HUES48 (cell line): Measurements from ENCODE around the gene NUMBL.
"Not testable (repeated sequence)": the region's sequence is repeated elsewhere in the genome, so short reads cannot be mapped to it uniquely, and the experiment has no call there.

ENCODE experiments used
- H3K27ac ChIP-seq: one replicate; pipeline ENCODE4 v1.7.0; 2013; ENCODE audit warnings: low read depth, low read length, inconsistent platforms
- H3K27me3 ChIP-seq: 2 replicates; pipeline ENCODE4 v1.6.1; 2013; ENCODE audit warnings: mild to moderate bottlenecking, low read length; ENCODE audit not compliant: control insufficient read depth, insufficient read depth
- H3K36me3 ChIP-seq: 2 replicates; pipeline ENCODE4 v1.6.1; 2013; ENCODE audit warnings: low read length; ENCODE audit not compliant: control insufficient read depth, insufficient read depth
- H3K4me1 ChIP-seq: 2 replicates; pipeline ENCODE4 v1.6.1; 2013; ENCODE audit warnings: mild to moderate bottlenecking, low read length; ENCODE audit not compliant: control insufficient read depth, insufficient read depth
- H3K4me3 ChIP-seq: 2 replicates; pipeline ENCODE4 v1.5.1; 2013; ENCODE audit warnings: mild to moderate bottlenecking, low read depth, low read length
- H3K9ac ChIP-seq: 2 replicates; pipeline ENCODE4 v1.6.1; 2013; ENCODE audit warnings: mild to moderate bottlenecking, low read depth, low read length, moderate library complexity
- H3K9me3 ChIP-seq: 2 replicates; pipeline ENCODE4 v1.6.1; 2013; ENCODE audit warnings: low read length; ENCODE audit not compliant: control insufficient read depth, insufficient read depth

The NUMBL gene

DNA sequence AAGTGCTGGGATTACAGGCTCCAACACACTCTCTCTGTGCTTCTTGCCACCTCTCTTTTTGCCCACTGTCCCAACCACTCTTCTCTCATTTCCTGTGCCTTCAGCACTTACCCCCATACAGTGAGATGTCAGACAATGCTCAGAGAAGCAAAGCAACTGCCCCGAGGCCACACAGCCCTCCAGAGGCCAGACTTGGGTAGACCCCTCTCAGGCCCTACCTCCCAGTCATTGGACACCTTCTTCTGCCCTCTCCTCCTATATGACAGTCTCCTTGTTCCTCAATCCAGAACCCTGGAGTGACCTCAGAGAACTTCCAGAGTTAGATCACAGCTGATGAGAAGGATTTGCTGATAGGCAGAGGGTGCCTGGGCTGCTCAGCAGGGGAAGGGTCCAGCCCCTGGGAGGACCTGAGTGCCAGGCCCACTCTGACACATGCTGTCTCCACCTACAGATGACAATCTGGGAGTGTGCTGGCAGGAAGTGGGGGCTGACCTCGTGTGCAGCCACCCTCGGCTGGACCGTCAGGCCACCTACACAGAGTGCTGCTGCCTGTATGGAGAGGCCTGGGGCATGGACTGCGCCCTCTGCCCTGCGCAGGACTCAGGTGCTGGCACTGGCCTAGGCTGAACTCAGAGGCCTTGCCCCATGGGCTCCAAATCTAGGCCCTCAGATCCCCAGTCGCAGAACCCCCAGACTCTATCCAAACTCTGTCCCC is 64.9 kb downstream of the NUMBL start:
- Histone ChIP-seq H3K4me1 (peaks cover 4% of the 10 kb centered on the region; the same call in 1 of the 2 replicates), H3K27me3 (no peaks in the 10 kb centered on the region), H3K4me3 (no peak overlapping the region), H3K9me3 (no peaks in the 10 kb centered on the region), H3K27ac (no peak overlapping the region), H3K36me3 (peaks cover 35% of the 10 kb centered on the region), H3K9ac (no peak overlapping the region)

GRCh38 chr19:40624369-40625153 is 65.9 kb downstream of the NUMBL start:
- not testable (repeated sequence) for H3K9ac ChIP-seq, H3K27me3 ChIP-seq, H3K9me3 ChIP-seq, H3K27ac ChIP-seq, H3K4me1 ChIP-seq, H3K4me3 ChIP-seq
- peaks cover 34% of the 10 kb centered on the region for H3K36me3 ChIP-seq

- H3K4me3 ChIP-seq, result peak overlapping the region; percentile 50
- peak overlapping the region; percentile 82 for H3K27ac ChIP-seq
- peaks cover 4% of the 10 kb centered on the region; the same call in 1 of the 2 replicates for H3K4me1 ChIP-seq
- no peaks in the 10 kb centered on the region for H3K27me3 ChIP-seq
- peaks cover 39% of the 10 kb centered on the region for H3K36me3 ChIP-seq
- H3K9ac ChIP-seq, result no peak overlapping the region
- H3K9me3 ChIP-seq, result no peaks in the 10 kb centered on the region
These were observed 66.8 kb downstream of the NUMBL start for GRCh38 chr19:40623403-40624251.

DNA sequence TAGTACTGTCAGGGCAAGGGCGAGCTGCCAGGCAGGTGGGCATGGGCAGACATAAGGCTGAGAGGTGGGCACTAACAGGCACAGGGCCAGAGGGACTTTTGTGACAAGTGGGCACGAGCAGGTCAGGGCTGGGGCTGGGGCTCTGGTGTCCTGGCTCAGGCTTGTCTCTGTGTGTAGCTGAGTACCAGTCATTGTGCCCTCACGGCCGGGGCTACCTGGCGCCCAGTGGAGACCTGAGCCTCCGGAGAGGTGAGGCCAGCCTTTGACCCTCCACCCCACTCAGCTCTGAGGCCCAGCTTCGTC is 67.7 kb downstream of the NUMBL start:
- Histone ChIP-seq H3K9ac (no peak overlapping the region), H3K36me3 (peaks cover 39% of the 10 kb centered on the region)

GRCh38 chr19:40621966-40622772 is 68.3 kb downstream of the NUMBL start:
- H3K9me3 ChIP-seq, result no peaks in the 10 kb centered on the region
- no peak overlapping the region for H3K27ac ChIP-seq
- H3K36me3 ChIP-seq, result peaks cover 39% of the 10 kb centered on the region
- no peak overlapping the region for H3K4me3 ChIP-seq
- H3K4me1 ChIP-seq, result peaks cover 4% of the 10 kb centered on the region; the same call in 1 of the 2 replicates
- H3K9ac ChIP-seq, result no peak overlapping the region
- no peaks in the 10 kb centered on the region for H3K27me3 ChIP-seq

More for the DNA sequence above, 67.7 kb downstream of the NUMBL start:
- peaks cover 4% of the 10 kb centered on the region; the same call in 1 of the 2 replicates for H3K4me1 ChIP-seq
- no peak overlapping the region for H3K27ac ChIP-seq
- no peaks in the 10 kb centered on the region for H3K27me3 ChIP-seq
- no peak overlapping the region for H3K4me3 ChIP-seq
- no peaks in the 10 kb centered on the region for H3K9me3 ChIP-seq

- H3K9me3 ChIP-seq, result no peaks in the 10 kb centered on the region
- H3K9ac ChIP-seq, result no peak overlapping the region
- H3K4me1 ChIP-seq, result peaks cover 4% of the 10 kb centered on the region; the same call in 1 of the 2 replicates
- no peaks in the 10 kb centered on the region for H3K27me3 ChIP-seq
- H3K27ac ChIP-seq, result no peak overlapping the region
- peaks cover 38% of the 10 kb centered on the region for H3K36me3 ChIP-seq
- no peak overlapping the region for H3K4me3 ChIP-seq
These were observed 69.2 kb downstream of the NUMBL start for GRCh38 chr19:40621283-40621682.

GRCh38 chr19:40620161-40620485 is 70.3 kb downstream of the NUMBL start:
- Histone ChIP-seq H3K4me3 (no peak overlapping the region), H3K27ac (no peak overlapping the region), H3K9me3 (no peaks in the 10 kb centered on the region), H3K4me1 (peaks cover 6% of the 10 kb centered on the region), H3K27me3 (no peaks in the 10 kb centered on the region), H3K9ac (no peak overlapping the region), H3K36me3 (peaks cover 33% of the 10 kb centered on the region)

DNA sequence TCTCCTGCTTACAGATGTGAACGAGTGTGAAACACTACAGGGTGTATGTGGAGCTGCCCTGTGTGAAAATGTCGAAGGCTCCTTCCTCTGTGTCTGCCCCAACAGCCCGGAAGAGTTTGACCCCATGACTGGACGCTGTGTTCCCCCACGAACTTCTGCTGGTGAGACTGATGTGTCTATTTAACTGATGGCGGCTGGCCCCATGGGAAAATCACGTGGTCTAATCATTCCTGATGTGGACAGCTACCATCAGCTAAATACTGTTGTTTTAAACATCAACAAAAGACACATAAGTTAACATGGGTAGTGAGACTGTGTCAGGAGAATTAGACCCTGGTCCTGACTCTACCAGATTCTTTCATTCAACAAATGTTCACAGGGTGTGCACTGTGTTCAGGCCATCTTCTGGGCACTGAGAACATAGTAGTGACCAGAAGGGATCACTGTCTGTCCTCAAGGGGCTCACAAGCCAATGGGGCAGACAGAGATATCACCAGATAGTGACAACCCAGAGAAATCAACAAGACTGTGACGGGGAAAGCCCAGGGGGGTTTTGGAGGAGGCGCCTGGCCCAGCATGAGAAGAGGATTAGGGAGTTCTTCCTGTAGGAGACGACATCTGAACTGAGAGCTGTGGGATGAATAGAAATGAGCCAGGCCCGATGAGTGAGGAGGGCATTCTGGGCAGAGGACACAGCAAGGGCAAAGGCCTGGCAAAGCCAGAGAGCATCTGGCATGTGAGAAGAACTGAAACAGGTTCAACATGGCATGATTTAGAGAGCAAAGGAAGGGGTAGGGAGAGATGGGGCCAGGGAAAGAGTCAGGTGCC is 70.9 kb downstream of the NUMBL start:
- Histone ChIP-seq H3K9me3 (no peaks in the 10 kb centered on the region), H3K36me3 (peaks cover 33% of the 10 kb centered on the region), H3K4me3 (no peak overlapping the region), H3K27me3 (no peaks in the 10 kb centered on the region), H3K4me1 (peaks cover 8% of the 10 kb centered on the region), H3K9ac (no peak overlapping the region), H3K27ac (no peak overlapping the region)

GRCh38 chr19:40617961-40618360 is 72.5 kb downstream of the NUMBL start:
- Histone ChIP-seq H3K9me3 (no peaks in the 10 kb centered on the region), H3K27ac (no peak overlapping the region), H3K4me1 (peaks cover 3% of the 10 kb centered on the region; the same call in 1 of the 2 replicates), H3K27me3 (no peaks in the 10 kb centered on the region), H3K4me3 (no peak overlapping the region), H3K36me3 (peaks cover 33% of the 10 kb centered on the region), H3K9ac (no peak overlapping the region)

DNA sequence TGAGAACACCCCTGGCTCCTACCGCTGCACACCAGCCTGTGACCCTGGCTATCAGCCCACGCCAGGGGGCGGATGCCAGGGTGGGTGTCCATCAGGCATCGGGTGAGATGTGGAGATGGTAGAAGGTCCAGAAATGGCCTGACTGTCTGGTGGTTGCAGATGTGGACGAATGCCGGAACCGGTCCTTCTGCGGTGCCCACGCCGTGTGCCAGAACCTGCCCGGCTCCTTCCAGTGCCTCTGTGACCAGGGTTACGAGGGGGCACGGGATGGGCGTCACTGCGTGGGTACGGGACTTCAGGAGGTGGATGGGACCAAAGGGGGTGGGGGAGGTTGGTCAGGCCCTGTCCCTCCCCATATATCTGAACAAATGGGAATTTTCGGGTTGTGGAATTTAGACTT is 73.5 kb downstream of the NUMBL start:
- H3K36me3 ChIP-seq, result peaks cover 25% of the 10 kb centered on the region
- H3K9ac ChIP-seq, result no peak overlapping the region

More for the DNA sequence above, 73.5 kb downstream of the NUMBL start:
- Histone ChIP-seq H3K27me3 (peaks cover 9% of the 10 kb centered on the region), H3K4me1 (peaks cover 3% of the 10 kb centered on the region), H3K9me3 (no peaks in the 10 kb centered on the region), H3K4me3 (no peak overlapping the region), H3K27ac (no peak overlapping the region)
